Erythroblast (primary cell): ENCODE data around the gene DISC1.

Source experiments
- GATA1 ChIP-seq: IDR thresholded peaks from 2 replicates; pipeline ENCODE4 v1.6.1; 2011; ENCODE audit warnings: low read depth, mild to moderate bottlenecking, control low read depth, low read length, moderate library complexity
- POLR2A ChIP-seq: IDR thresholded peaks from 2 replicates; pipeline ENCODE4 v1.6.1; 2011; ENCODE audit warnings: mild to moderate bottlenecking, low read length

DNA sequence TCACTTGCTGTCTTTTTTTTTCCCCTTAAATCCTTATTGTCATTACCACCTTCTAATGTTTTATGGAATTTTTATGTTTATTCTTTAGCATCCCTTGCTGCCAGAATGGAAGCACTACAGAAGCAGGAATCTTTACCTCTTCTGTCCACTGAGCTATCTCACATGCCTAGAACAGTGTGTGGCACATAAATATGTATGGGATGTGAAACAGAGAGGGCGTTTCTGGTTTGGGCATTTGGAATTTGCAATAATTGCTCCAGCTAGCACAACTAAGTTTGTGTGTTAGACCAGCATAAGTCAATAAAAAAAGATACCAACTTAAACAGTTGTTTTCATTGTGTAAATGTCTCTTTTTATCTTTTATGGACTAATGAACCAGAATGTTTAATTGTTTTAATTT is 330.8 kb downstream of the DISC1 start:
- no peak for TF ChIP-seq POLR2A
- no peak for TF ChIP-seq GATA1
